Measurements from ENCODE around the gene LMTK3. TPM values are rescaled to one million over a fixed set of nuclear protein-coding genes. Genes with fewer than 3 reads are reported as not detected.

Gene LMTK3
- total and polyA plus RNA-seq, 9 of the 15 experiments (the other 6 are each of a cell fraction or from before 2014, with no cell fraction given), result 0.35 to 12.3 (median 2.0) TPM; not detected in 2

- TF ChIP-seq HOMEZ (CRISPR knock-in tag; IDR thresholded peaks at IDR 0.05), result no peak
These were observed 20.4 kb downstream of the LMTK3 start (continued) for GRCh38 chr19:48490981-48491792.

GRCh38 chr19:48489608-48490216 is 21.9 kb downstream of the LMTK3 start:
- Histone ChIP-seq H3K4me3 (no peak overlapping the region), H3K27me3 (ENCODE audit: control insufficient read depth in 2 of 2, insufficient read depth in 2 of 2, low read length in 2 of 2) (no peaks in the 10 kb centered on the region), H3K4me2 (ENCODE audit: insufficient read depth, low read length) (no peak overlapping the region; the same call in 1 of the 2 replicates), H3K36me3 (ENCODE audit: control insufficient read depth, insufficient read depth, low read length) (peaks cover 2% of the 10 kb centered on the region; the same call in 1 of the 3 replicates), H4K20me1 (replicated peaks; ENCODE audit: control insufficient read depth, insufficient read depth, low read length) (0 out of 2 replicates have a peak, but pooled peaks cover 4% of the 10 kb centered on the region), H2AFZ (ENCODE audit: low read depth, low read length) (no peak overlapping the region), H3K79me2 (ENCODE audit: control insufficient read depth, insufficient read depth, low read length) (peaks cover 6% of the 10 kb centered on the region; the same call in 2 of the 3 replicates), H3K4me1 (replicated peaks in 1 of 2; ENCODE audit: control insufficient read depth in 2 of 2, insufficient read depth in 2 of 2, low read length in 2 of 2) (peaks cover 34 to 53% of the 10 kb centered on the region in 2 experiments), H3K9ac (ENCODE audit: insufficient read depth in 1 of 2, low read depth in 2 of 2, low read length in 2 of 2) (no peak overlapping the region), H3K9me3 (replicated peaks; ENCODE audit: control insufficient read depth, insufficient read depth, low read depth, low read length) (no peaks in the 10 kb centered on the region), H3K27ac (ENCODE audit: extremely low read depth, low read depth, low read length) (no peak overlapping the region), H3K9me1 (ENCODE audit: control insufficient read depth, insufficient read depth, low read length) (no peaks in the 10 kb centered on the region)
- ChIA-PET CTCF (ENCODE audit: low intra/inter-chr PET ratio) (interaction anchor here (0.6 to 1.5 kb wide), 4 partner anchors 16 to 99 kb away, joined by 3 to 9 read pairs (median 6); no protein-coding TSS in a partner anchor), POLR2A (interaction anchor here (0.7 to 1.8 kb wide), 12 partner anchors 9 to 130 kb away, joined by 3 to 5 read pairs (median 4); partner anchors contain the start of genes RPL18 and SPHK2)
- ATAC-seq (peak; percentile 36), DNase-seq (ENCODE audit: extremely low read depth in 1 of 4, low spot score in 3 of 4) (peak; percentile 71 to 80 (median 76)), FAIRE-seq (peak; percentile 79)
- no TSS peak for BruUV-seq (replicated peaks)
- intact Hi-C loops (cut with micrococcal nuclease), result loop anchor here (10.0 kb wide), 1 partner anchor 95 kb away; the partner anchor contains the start of genes GRIN2D and KDELR1
- in situ Hi-C loops (cut with MboI), result no loop called here
- 19% methylated on average over 19 of the region's 19 CpGs for WGBS (ENCODE audit: insufficient coverage, low coverage, missing lambda C conversion rate)
- TF ChIP-seq ZNF12 (CRISPR knock-in tag; IDR thresholded peaks at IDR 0.05) (no peak), CXXC5 (CRISPR knock-in tag; IDR thresholded peaks at IDR 0.05) (no peak), ZNF395 (CRISPR knock-in tag; IDR thresholded peaks at IDR 0.05) (no peak), ZNF277 (CRISPR knock-in tag; IDR thresholded peaks at IDR 0.05; ENCODE audit: borderline replicate concordance) (no peak), MYC (IDR thresholded peaks at IDR 0.05; ENCODE audit: low read depth, low read length) (no peak), MYC (CRISPR knock-in tag; IDR thresholded peaks at IDR 0.05; ENCODE audit: borderline replicate concordance, low read depth) (no peak), MIER1 (IDR thresholded peaks at IDR 0.05; ENCODE audit: low read depth) (no peak), BHLHE40 (IDR thresholded peaks at IDR 0.05; ENCODE audit: low read length) (0 out of 2 replicates have a peak, but pooled peaks have one; percentile 39), ZNF316 (IDR thresholded peaks at IDR 0.05) (no peak), CHD1 (IDR thresholded peaks at IDR 0.05; ENCODE audit: low read length) (no peak), EP400 (IDR thresholded peaks at IDR 0.05) (no peak), SP2 (IDR thresholded peaks at IDR 0.05; ENCODE audit: extremely low read depth, low read depth, low read length, poor library complexity, severe bottlenecking) (no peak), FOXK1 (CRISPR knock-in tag; IDR thresholded peaks at IDR 0.05; ENCODE audit: borderline replicate concordance) (peak; percentile 68; the same call in 1 of the 2 replicates), HIVEP1 (CRISPR knock-in tag; IDR thresholded peaks at IDR 0.05) (no peak)
